Measurements from ENCODE around the gene ERICH6.

ERICH6 gene

DNA sequence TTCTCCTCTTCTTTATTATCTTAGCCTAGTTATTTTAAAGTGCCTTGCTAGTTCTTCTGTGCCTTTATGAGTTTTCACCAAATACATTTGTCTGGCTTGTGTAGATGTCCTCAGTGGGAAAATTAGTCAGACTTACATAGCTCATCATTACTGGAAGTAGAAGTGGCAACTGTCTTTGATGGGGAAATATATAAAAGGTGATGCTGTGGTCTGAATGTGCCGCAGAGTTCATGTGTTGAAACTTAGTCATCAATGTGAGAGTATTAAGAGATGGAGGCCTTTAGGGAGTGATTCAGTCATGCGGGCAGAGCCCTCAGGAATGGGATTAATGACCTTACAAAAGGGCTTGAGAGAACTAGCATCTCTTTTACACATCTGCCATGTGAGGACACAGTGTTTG is 6.4 kb upstream of the ERICH6 start:
- H3K4me3 ChIP-seq (replicated peaks in 1 of 2; ENCODE audit: low read depth in 2 of 2, low read length in 2 of 2): no peak overlapping the region
- DNase-seq (ENCODE audit: low read depth in 2 of 2): no peak
- TF ChIP-seq, protein P1, sequence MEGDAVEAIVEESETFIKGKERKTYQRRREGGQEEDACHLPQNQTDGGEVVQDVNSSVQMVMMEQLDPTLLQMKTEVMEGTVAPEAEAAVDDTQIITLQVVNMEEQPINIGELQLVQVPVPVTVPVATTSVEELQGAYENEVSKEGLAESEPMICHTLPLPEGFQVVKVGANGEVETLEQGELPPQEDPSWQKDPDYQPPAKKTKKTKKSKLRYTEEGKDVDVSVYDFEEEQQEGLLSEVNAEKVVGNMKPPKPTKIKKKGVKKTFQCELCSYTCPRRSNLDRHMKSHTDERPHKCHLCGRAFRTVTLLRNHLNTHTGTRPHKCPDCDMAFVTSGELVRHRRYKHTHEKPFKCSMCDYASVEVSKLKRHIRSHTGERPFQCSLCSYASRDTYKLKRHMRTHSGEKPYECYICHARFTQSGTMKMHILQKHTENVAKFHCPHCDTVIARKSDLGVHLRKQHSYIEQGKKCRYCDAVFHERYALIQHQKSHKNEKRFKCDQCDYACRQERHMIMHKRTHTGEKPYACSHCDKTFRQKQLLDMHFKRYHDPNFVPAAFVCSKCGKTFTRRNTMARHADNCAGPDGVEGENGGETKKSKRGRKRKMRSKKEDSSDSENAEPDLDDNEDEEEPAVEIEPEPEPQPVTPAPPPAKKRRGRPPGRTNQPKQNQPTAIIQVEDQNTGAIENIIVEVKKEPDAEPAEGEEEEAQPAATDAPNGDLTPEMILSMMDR (IDR thresholded peaks at IDR 0.05; ENCODE audit: low read depth, low read length): no peak

GRCh38 chr3:150703299-150703755 is 393 bp downstream of the ERICH6 start:
- DNase-seq (ENCODE audit: low read depth in 2 of 2): peak in 1 of 2 donors; percentile 21
- H3K4me3 ChIP-seq (replicated peaks in 1 of 2; ENCODE audit: low read depth in 2 of 2, low read length in 2 of 2): peak overlapping the region; percentile 54 to 69
- TF ChIP-seq, protein P1 (IDR thresholded peaks at IDR 0.05; ENCODE audit: low read depth, low read length): no peak

DNA sequence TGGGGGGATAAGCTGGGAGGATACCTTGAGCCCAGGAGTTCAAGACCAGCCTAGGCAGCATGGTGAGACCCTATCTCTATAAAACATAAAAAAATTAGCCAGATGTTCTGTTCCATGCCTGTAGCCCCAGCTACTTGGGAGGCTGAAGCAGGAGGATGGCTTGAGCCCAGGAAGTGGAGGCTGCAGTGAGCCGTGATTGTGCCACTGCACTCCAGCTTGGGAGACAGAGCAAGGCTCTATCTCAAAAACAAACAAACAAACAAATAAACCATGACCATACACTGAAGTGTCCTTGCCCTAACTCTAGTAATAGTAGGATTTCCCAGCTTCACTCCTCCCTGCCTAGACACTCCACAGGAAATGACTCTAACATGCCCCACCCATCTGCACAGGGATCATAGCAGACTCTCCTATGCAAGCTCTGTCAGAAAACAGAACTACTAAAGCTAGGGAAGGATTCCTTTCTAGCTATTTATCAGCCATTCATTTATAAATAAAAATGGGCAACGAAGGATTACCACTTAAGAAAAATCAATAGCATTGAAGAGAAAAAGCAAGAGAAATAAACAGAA is 4.6 kb downstream of the ERICH6 start:
- H3K4me3 ChIP-seq (replicated peaks in 1 of 2; ENCODE audit: low read depth in 2 of 2, low read length in 2 of 2): no peak overlapping the region
- TF ChIP-seq, protein P1 (IDR thresholded peaks at IDR 0.05; ENCODE audit: low read depth, low read length): no peak
- DNase-seq (ENCODE audit: low read depth in 2 of 2): peak; percentile 58 to 81

DNA sequence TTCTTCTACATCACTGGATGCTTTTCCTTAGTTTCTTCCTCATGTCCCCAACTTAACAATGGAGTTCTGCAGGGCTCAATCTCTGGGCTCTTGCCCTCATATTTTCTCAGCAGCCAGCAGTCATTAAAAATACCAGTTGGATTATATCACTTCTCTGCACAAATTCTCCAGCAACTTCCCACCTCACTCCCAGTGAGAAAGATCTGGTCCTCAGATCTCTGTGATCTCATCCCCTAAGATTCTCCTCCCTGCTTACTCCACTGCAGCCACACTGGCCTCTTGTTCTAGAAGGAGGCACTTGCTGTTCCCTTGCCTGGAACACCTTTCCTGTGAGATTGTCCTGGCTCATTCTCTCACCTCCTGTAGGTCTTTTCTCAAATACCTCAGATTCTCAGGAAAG is 6.1 kb downstream of the ERICH6 start:
- H3K4me3 ChIP-seq (replicated peaks in 1 of 2; ENCODE audit: low read depth in 2 of 2, low read length in 2 of 2): no peak overlapping the region
- TF ChIP-seq, protein P1 (IDR thresholded peaks at IDR 0.05; ENCODE audit: low read depth, low read length): no peak
- DNase-seq (ENCODE audit: low read depth in 2 of 2): peak in 1 of 2 donors; percentile 20

- no peak overlapping the region for H3K4me3 ChIP-seq (replicated peaks in 1 of 2; ENCODE audit: low read depth in 2 of 2, low read length in 2 of 2)
- TF ChIP-seq, protein P1 (IDR thresholded peaks at IDR 0.05; ENCODE audit: low read depth, low read length): no peak
- DNase-seq (ENCODE audit: low read depth in 2 of 2): no peak
Observed at GRCh38 chr3:150691414-150692040, 12.2 kb downstream of the ERICH6 start.

DNA sequence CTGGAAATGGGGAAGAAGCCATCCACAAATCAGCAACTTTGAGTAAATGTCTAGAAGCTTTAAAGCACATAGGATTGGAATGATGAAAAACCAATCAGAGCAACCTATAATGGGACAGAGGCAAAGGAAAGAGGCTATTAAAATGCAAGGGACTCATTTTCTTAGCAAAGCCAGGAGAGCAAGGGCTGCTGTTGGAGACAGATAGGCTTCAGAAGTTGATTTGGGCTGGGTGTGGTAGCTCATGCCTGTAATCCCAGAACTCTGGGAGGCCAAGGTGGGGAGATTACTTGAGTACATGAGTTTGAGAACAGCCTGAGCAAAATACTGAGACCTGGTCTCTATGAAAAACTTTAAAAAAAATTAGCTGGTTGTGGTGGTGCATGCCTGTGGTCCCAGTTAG is 16.1 kb downstream of the ERICH6 start:
- DNase-seq (ENCODE audit: low read depth in 2 of 2): no peak
- H3K4me3 ChIP-seq (replicated peaks in 1 of 2; ENCODE audit: low read depth in 2 of 2, low read length in 2 of 2): no peak overlapping the region
- TF ChIP-seq, protein P1 (IDR thresholded peaks at IDR 0.05; ENCODE audit: low read depth, low read length): no peak
